K562 (cell line): ENCODE data around the gene CD82. TPM values are rescaled to one million over a fixed set of nuclear protein-coding genes. Genes with fewer than 3 reads are reported as not detected.

Experiments
- DACH1 ChIP-seq: fragments of 450-650 bp; IDR thresholded peaks from 2 replicates; pipeline ENCODE4 v1.6.1; 2018; ENCODE audit not compliant: partially characterized antibody
- DMBX1 ChIP-seq: fragments of 250-450 bp; sonication (Bioruptor Pico); IDR thresholded peaks from 2 replicates; pipeline ENCODE4 v1.8.0; 2022; ENCODE audit warnings: inconsistent platforms, mild to moderate bottlenecking, moderate library complexity, borderline replicate concordance
- ELF2 ChIP-seq: fragments of 250-450 bp; sonication (Bioruptor Pico); IDR thresholded peaks from 2 replicates; pipeline ENCODE4 v1.5.0; 2021; ENCODE audit warnings: mild to moderate bottlenecking
- ELF4 ChIP-seq: fragments of 450-650 bp; formaldehyde crosslinking; IDR thresholded peaks from 2 replicates; pipeline ENCODE4 v1.4.0; 2022; ENCODE audit warnings: missing genetic modification characterization
- KAT7 ChIP-seq: sonication (generic); formaldehyde crosslinking; IDR thresholded peaks from 2 replicates; pipeline ENCODE4 v1.8.0; 2022; ENCODE audit warnings: missing genetic modification reagents, mild to moderate bottlenecking, borderline replicate concordance
- KHSRP ChIP-seq: fragments of 450-650 bp; IDR thresholded peaks from 2 replicates; pipeline ENCODE4 v1.6.1; 2017
- NCOA1 ChIP-seq: fragments of 450-650 bp; IDR thresholded peaks from 2 replicates; pipeline ENCODE4 v1.6.1; 2016; ENCODE audit warnings: low read depth
- NONO ChIP-seq, 2 experiments: fragments of 200-400 bp in 1 of 2; fragments of 450-650 bp in 1 of 2; formaldehyde crosslinking in 1 of 2; IDR thresholded peaks; 2 replicates each; pipeline ENCODE4 v1.6.1; 2017; ENCODE audit warnings: low read depth in 2 of 2, mild to moderate bottlenecking in 2 of 2, moderate library complexity in 2 of 2, low read length in 1 of 2
- POLR2AphosphoS2 ChIP-seq: IDR thresholded peaks from 2 replicates; pipeline ENCODE4 v1.6.1; 2012; ENCODE audit warnings: low read length, improper control_type of control experiment
- SAFB2 ChIP-seq: fragments of 200-400 bp; formaldehyde crosslinking; IDR thresholded peaks from 2 replicates; pipeline ENCODE4 v1.6.1; 2018; ENCODE audit warnings: borderline replicate concordance, low read length, low read depth, moderate library complexity; ENCODE audit not compliant: severe bottlenecking
- TAF9B ChIP-seq: fragments of 450-650 bp; IDR thresholded peaks from 2 replicates; pipeline ENCODE4 v1.6.1; 2018; ENCODE audit warnings: mild to moderate bottlenecking; ENCODE audit not compliant: partially characterized antibody
- ZNF668 ChIP-seq: fragments of 250-450 bp; sonication (Bioruptor Pico); IDR thresholded peaks from 2 replicates; pipeline ENCODE4 v1.8.0; 2022; ENCODE audit warnings: mild to moderate bottlenecking, inconsistent platforms
- ZZZ3 ChIP-seq: fragments of 450-650 bp; IDR thresholded peaks from 2 replicates; pipeline ENCODE4 v1.6.1; 2016; ENCODE audit warnings: antibody characterized with exemption, mild to moderate bottlenecking, moderate library complexity
- polyA plus RNA-seq, 8 experiments: library from polyadenylated mRNA; depleted of rRNA in 4 of 8; stranded (reverse) in 5 of 8; unstranded in 3 of 8; fragments of >200 nt; fragmentation: Nextera tagmentation in 2 of 8; fragmentation: Illumina TruSeq in 1 of 8; extraction: Ambion mirVana in 2 of 8; extraction: Trizol in 1 of 8; gene quantifications; 2 replicates each; pipeline versions ENCODE4 v1.2.1 to v1.2.3, GENCODE V29; 2011 to 2014; ENCODE audit warnings: inconsistent platforms in 1 of 8, missing spikeins in 1 of 8
- total RNA-seq, 7 experiments: library from RNA; depleted of rRNA in 6 of 7; stranded (reverse); fragments of >200 nt in 6 of 7; fragmentation: Illumina TruSeq in 2 of 7; extraction: Trizol in 2 of 7; gene quantifications; 2 replicates each; pipeline versions ENCODE4 v1.2.1 to v1.2.3, GENCODE V29; 2011 to 2021; ENCODE audit warnings: low replicate concordance in 1 of 7
- TF ChIP-seq, protein P1 (sequence below), 2 experiments: fragments of 450-650 bp in 1 of 2; sonication (generic) in 1 of 2; formaldehyde crosslinking in 1 of 2; IDR thresholded peaks in 1 of 2; conservative IDR thresholded peaks in 1 of 2; 2 replicates each; pipeline versions ENCODE4 v1.6.1 to v1.8.1; 2016 to 2023; ENCODE audit warnings: mild to moderate bottlenecking in 2 of 2, moderate library complexity in 2 of 2, inconsistent platforms in 1 of 2, missing genetic modification reagents in 1 of 2
- TF ChIP-seq, protein P2 (sequence below): IDR thresholded peaks from 2 replicates; pipeline ENCODE4 v1.6.1; 2014; ENCODE audit warnings: antibody characterized with exemption
- TF ChIP-seq, protein P3 (sequence below): sonication (generic); formaldehyde crosslinking; IDR thresholded peaks from 2 replicates; pipeline ENCODE4 v1.8.0; 2023; ENCODE audit warnings: mild to moderate bottlenecking, missing genetic modification reagents
- TF ChIP-seq, protein P4 (sequence below): fragments of 250-450 bp; sonication (Bioruptor Pico); IDR thresholded peaks from 2 replicates; pipeline ENCODE4 v1.5.0; 2021; ENCODE audit warnings: mild to moderate bottlenecking, moderate library complexity
- TF ChIP-seq, protein P5 (sequence below): fragments of 250-450 bp; sonication (Bioruptor Pico); IDR thresholded peaks from 2 replicates; pipeline ENCODE4 v1.5.1; 2021; ENCODE audit warnings: mild to moderate bottlenecking
- TF ChIP-seq, protein P6 (sequence below): IDR thresholded peaks from 3 replicates; pipeline ENCODE4 v1.6.1; 2011; ENCODE audit warnings: borderline replicate concordance, mild to moderate bottlenecking; ENCODE audit not compliant: insufficient read length, insufficient read depth

CD82 gene
- total and polyA plus RNA-seq, 9 of the 15 experiments (the other 6 are each of a cell fraction or from before 2014, with no cell fraction given) = 0.27 to 9.4 (median 3.0) TPM

DNA sequence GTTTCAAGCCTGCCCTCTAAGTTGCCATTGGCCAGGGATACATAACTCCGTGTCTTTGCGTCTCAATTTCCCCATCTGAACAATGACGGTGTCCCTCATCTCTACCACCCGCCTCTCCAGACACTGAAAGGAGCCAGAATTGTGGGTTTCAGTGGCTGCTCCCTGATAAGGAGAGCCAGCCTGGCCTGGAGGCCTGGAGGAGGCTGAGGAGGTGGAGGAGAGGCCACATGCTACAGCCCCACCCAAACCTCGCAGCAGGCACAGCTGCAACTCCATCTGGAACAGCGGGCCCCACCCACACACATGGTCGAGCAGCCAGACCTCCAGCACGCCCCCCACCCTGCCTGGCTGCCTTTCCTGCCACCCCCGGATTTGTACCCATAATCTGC lies 34.4 kb upstream of the CD82 start (continued):
- peak; percentile 51; the same call in 1 of the 2 replicates for TF ChIP-seq NCOA1
- TF ChIP-seq, protein P1, sequence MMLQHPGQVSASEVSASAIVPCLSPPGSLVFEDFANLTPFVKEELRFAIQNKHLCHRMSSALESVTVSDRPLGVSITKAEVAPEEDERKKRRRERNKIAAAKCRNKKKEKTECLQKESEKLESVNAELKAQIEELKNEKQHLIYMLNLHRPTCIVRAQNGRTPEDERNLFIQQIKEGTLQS (IDR thresholded peaks at IDR 0.05) = no peak
- TF ChIP-seq, protein P1 (CRISPR knock-in tag; conservative IDR thresholded peaks at IDR 0.05) = no peak
- TF ChIP-seq KHSRP = no peak
- TF ChIP-seq KAT7 (CRISPR knock-in tag) = no peak
- TF ChIP-seq ELF2 (CRISPR knock-in tag) = no peak
- no peak; the same call in 1 of the 2 replicates for TF ChIP-seq ELF4
- TF ChIP-seq, protein P2, sequence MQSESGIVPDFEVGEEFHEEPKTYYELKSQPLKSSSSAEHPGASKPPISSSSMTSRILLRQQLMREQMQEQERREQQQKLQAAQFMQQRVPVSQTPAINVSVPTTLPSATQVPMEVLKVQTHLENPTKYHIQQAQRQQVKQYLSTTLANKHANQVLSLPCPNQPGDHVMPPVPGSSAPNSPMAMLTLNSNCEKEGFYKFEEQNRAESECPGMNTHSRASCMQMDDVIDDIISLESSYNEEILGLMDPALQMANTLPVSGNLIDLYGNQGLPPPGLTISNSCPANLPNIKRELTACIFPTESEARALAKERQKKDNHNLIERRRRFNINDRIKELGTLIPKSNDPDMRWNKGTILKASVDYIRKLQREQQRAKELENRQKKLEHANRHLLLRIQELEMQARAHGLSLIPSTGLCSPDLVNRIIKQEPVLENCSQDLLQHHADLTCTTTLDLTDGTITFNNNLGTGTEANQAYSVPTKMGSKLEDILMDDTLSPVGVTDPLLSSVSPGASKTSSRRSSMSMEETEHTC = no peak
- no peak for TF ChIP-seq NONO (IDR thresholded peaks at IDR 0.05; ENCODE audit: low read depth in 2 of 2, low read length in 1 of 2)
- TF ChIP-seq, protein P3, sequence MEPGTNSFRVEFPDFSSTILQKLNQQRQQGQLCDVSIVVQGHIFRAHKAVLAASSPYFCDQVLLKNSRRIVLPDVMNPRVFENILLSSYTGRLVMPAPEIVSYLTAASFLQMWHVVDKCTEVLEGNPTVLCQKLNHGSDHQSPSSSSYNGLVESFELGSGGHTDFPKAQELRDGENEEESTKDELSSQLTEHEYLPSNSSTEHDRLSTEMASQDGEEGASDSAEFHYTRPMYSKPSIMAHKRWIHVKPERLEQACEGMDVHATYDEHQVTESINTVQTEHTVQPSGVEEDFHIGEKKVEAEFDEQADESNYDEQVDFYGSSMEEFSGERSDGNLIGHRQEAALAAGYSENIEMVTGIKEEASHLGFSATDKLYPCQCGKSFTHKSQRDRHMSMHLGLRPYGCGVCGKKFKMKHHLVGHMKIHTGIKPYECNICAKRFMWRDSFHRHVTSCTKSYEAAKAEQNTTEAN = no peak
- TF ChIP-seq, protein P4, sequence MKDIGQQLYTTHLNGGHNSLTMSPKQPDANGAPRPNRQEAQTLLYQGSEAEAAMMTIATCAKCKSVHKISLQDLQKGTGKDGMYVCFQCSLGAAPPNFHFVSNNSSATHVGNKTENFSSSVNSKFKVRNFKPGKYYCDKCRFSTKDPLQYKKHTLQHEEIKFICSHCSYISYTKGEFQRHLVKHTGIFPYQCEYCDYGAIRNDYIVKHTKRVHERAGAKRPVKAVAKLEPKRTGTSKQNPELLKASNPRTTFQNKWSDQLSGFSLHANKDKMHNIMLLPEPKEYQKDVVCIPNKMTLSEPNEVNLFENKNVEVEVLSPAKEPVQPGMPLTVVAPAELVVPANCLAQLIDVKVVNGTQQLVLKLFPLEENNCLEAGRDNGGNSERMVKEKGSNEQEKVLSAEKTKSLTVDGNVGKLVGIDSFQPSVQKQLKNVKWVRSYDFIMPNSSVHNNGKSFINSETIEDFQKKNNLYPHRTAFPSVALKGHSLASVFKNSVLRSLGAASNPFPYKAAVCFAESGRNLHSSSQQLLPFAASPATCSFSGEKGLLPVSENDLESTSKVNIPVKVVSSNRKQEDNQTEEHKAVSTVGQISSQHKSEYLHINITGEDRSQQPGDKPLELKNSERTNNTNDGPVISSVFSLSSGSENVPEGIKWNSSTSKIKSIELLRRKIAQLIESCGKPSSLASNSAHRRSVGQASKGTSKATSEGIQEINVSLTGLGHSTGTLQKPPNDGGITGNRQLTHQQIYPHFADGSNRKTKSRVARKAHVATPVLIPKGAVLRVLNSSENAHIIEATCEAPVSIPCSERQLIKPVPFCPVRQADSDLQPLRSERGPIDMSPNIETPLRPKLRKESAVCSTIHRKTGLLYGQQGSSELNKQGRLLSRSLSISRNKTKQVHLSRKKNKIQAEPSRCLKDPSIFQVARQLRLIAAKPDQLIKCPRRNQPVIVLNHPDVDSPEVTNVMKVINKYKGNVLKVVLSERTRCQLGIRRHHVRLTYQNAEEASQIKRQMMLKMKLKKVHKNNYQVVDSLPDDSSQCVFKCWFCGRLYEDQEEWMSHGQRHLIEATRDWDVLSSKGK (CRISPR knock-in tag) = no peak
- no peak for TF ChIP-seq ZNF668 (CRISPR knock-in tag)
- TF ChIP-seq DACH1 = peak; percentile 76
- no peak for TF ChIP-seq ZZZ3
- TF ChIP-seq, protein P5, sequence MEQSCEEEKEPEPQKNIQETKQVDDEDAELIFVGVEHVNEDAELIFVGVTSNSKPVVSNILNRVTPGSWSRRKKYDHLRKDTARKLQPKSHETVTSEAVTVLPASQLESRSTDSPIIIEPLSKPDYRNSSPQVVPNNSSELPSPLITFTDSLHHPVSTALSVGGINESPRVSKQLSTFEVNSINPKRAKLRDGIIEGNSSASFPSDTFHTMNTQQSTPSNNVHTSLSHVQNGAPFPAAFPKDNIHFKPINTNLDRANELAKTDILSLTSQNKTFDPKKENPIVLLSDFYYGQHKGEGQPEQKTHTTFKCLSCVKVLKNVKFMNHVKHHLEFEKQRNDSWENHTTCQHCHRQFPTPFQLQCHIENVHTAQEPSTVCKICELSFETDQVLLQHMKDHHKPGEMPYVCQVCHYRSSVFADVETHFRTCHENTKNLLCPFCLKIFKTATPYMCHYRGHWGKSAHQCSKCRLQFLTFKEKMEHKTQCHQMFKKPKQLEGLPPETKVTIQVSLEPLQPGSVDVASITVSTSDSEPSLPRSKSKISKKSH (CRISPR knock-in tag) = no peak
- TF ChIP-seq TAF9B = peak; percentile 88
- TF ChIP-seq, protein P6, sequence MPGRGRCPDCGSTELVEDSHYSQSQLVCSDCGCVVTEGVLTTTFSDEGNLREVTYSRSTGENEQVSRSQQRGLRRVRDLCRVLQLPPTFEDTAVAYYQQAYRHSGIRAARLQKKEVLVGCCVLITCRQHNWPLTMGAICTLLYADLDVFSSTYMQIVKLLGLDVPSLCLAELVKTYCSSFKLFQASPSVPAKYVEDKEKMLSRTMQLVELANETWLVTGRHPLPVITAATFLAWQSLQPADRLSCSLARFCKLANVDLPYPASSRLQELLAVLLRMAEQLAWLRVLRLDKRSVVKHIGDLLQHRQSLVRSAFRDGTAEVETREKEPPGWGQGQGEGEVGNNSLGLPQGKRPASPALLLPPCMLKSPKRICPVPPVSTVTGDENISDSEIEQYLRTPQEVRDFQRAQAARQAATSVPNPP = no peak
- TF ChIP-seq DMBX1 (CRISPR knock-in tag) = peak; percentile 84
- no peak for TF ChIP-seq POLR2AphosphoS2
- TF ChIP-seq SAFB2 = no peak
